ENCODE results near the gene CEACAM16.
"Not testable (repeated sequence)": the region's sequence is repeated elsewhere in the genome, so short reads cannot be mapped to it uniquely, and the experiment has no call there.

The CEACAM16 gene

GRCh38 chr19:44680536-44680935, 18.4 kb upstream of the CEACAM16 start:
- H3K27ac ChIP-seq, result no peak overlapping the region
- no peak for TF ChIP-seq ZFX (IDR thresholded peaks at IDR 0.05)
- no peak for TF ChIP-seq CTCF (conservative IDR thresholded peaks at IDR 0.05)

GRCh38 chr19:44681992-44682790, 16.8 kb upstream of the CEACAM16 start:
- TF ChIP-seq CTCF (conservative IDR thresholded peaks at IDR 0.05) (no peak), ZFX (IDR thresholded peaks at IDR 0.05) (no peak)
- no peak overlapping the region for H3K27ac ChIP-seq

GRCh38 chr19:44682807-44683206, 16.1 kb upstream of the CEACAM16 start:
- TF ChIP-seq ZFX (IDR thresholded peaks at IDR 0.05), result no peak
- TF ChIP-seq CTCF (conservative IDR thresholded peaks at IDR 0.05), result no peak
- no peak overlapping the region for H3K27ac ChIP-seq

- no peak overlapping the region for H3K27ac ChIP-seq
- TF ChIP-seq CTCF (conservative IDR thresholded peaks at IDR 0.05) (no peak), ZFX (IDR thresholded peaks at IDR 0.05) (no peak)
These were observed 15.3 kb upstream of the CEACAM16 start for GRCh38 chr19:44683434-44684210.

GRCh38 chr19:44684396-44684795, 14.6 kb upstream of the CEACAM16 start:
- not testable (repeated sequence) for H3K27ac ChIP-seq

GRCh38 chr19:44684892-44685863, 13.8 kb upstream of the CEACAM16 start:
- H3K27ac ChIP-seq, result no peak overlapping the region
- TF ChIP-seq CTCF (conservative IDR thresholded peaks at IDR 0.05) (no peak), ZFX (IDR thresholded peaks at IDR 0.05) (no peak)

GRCh38 chr19:44685877-44686276, 13.1 kb upstream of the CEACAM16 start:
- TF ChIP-seq ZFX (IDR thresholded peaks at IDR 0.05) (no peak), CTCF (conservative IDR thresholded peaks at IDR 0.05) (no peak)
- H3K27ac ChIP-seq, result no peak overlapping the region
